HepG2 (cell line): ENCODE data around the gene GALNT17. TPM values are rescaled to one million over a fixed set of nuclear protein-coding genes. Genes with fewer than 3 reads are reported as not detected.

Experiments
- ATAC-seq: fragments of 200-7000 bp; cut with Tn5 transposase; 3 replicates; pipeline ENCODE4 v1.9.1; 2020; ENCODE audit warnings: mild to moderate bottlenecking, moderate library complexity
- BruUV-seq: library from RNA; stranded (reverse); fragments of 400-500 nt; replicated peaks from 2 replicates; lab custom pipeline; 2021; lab: Mats Ljungman, UMichigan
- CTCF ChIA-PET: fragments of 300-600 bp; formaldehyde crosslinking; extraction: SDS; loops from one replicate; lab custom pipeline; 2021; ENCODE audit warnings: low total read pairs, inconsistent platforms, low intra/inter-chr PET ratio; lab: Yijun Ruan, JAX
- POLR2A ChIA-PET: fragments of 350-600 bp; sonication (Branson Sonifier 250); formaldehyde crosslinking; loops from one replicate; lab custom pipeline; 2020; ENCODE audit warnings: antibody characterized with exemption, inconsistent platforms; lab: Yijun Ruan, JAX
- DNase-seq: peaks from one replicate; pipeline ENCODE4 v3.0.0-alpha.2; 2015; ENCODE audit warnings: low spot score
- FAIRE-seq: peaks from 3 replicates; lab custom pipeline; 2011; peaks lifted over from hg19 to GRCh38; lab: Jason Lieb, UNC
- H2AFZ ChIP-seq: one replicate; pipeline ENCODE4 v1.6.1; 2011; ENCODE audit warnings: low read length, inconsistent platforms
- H3K27ac ChIP-seq: fragments of 300-600 bp; 3 replicates; pipeline ENCODE4 v1.8.0; 2011; ENCODE audit warnings: mixed run types, mild to moderate bottlenecking, mixed read lengths, low read length, inconsistent platforms; ENCODE audit not compliant: insufficient read depth; ENCODE audit errors: extremely low read length
- H3K27me3 ChIP-seq, 2 experiments: fragments of 200-600 bp in 1 of 2; 2 replicates in 1 of 2; 3 replicates in 1 of 2; pipeline versions ENCODE4 v1.6.0 to v1.8.0; 2011; ENCODE audit warnings: low read length in 2 of 2, mild to moderate bottlenecking in 2 of 2, moderate library complexity in 2 of 2, inconsistent platforms in 1 of 2; ENCODE audit not compliant: insufficient read depth in 2 of 2, control insufficient read depth in 1 of 2
- H3K36me3 ChIP-seq, 2 experiments: fragments of 200-600 bp in 1 of 2; replicated peaks in 1 of 2; 2 replicates in 1 of 2; 3 replicates in 1 of 2; pipeline versions ENCODE4 v1.5.1 to v1.8.0; 2011; ENCODE audit warnings: low read length in 2 of 2, inconsistent platforms in 1 of 2; ENCODE audit not compliant: insufficient read depth in 2 of 2, control insufficient read depth in 1 of 2
- H3K4me1 ChIP-seq: 2 replicates; pipeline ENCODE4 v1.5.1; 2012; ENCODE audit warnings: low read length, inconsistent platforms; ENCODE audit not compliant: insufficient read depth
- H3K4me2 ChIP-seq: 2 replicates; pipeline ENCODE4 v1.6.0; 2011; ENCODE audit warnings: low read depth, low read length, inconsistent platforms
- H3K4me3 ChIP-seq, 3 experiments: fragments of 200-600 bp in 1 of 3; sonication (generic), shearing (Covaris generic) in 1 of 3; replicated peaks in 1 of 3; 2 replicates each; pipeline ENCODE4 v1.5.1; 2011 to 2016; ENCODE audit warnings: low read length in 3 of 3, inconsistent platforms in 2 of 3, low read depth in 2 of 3, mild to moderate bottlenecking in 2 of 3, control low read depth in 1 of 3, mixed read lengths in 1 of 3; ENCODE audit not compliant: insufficient read depth in 1 of 3
- H3K79me2 ChIP-seq: one replicate; pipeline ENCODE4 v1.6.1; 2011; ENCODE audit warnings: low read length, inconsistent platforms; ENCODE audit not compliant: insufficient read depth
- H3K9ac ChIP-seq: 2 replicates; pipeline ENCODE4 v1.6.0; 2011; ENCODE audit warnings: mild to moderate bottlenecking, low read depth, low read length, inconsistent platforms; ENCODE audit not compliant: insufficient read depth
- H3K9me3 ChIP-seq: 2 replicates; pipeline ENCODE4 v1.5.1; 2012; ENCODE audit warnings: mild to moderate bottlenecking, low read length
- H4K20me1 ChIP-seq: 2 replicates; pipeline ENCODE4 v1.6.0; 2011; ENCODE audit warnings: inconsistent platforms, mild to moderate bottlenecking, low read length, moderate library complexity; ENCODE audit not compliant: insufficient read depth
- ATF1 ChIP-seq: IDR thresholded peaks from 2 replicates; pipeline ENCODE4 v1.6.1; 2016; ENCODE audit warnings: mild to moderate bottlenecking, control low read depth
- BRCA1 ChIP-seq: sonication (generic); formaldehyde crosslinking; IDR thresholded peaks from 2 replicates; pipeline ENCODE4 v1.4.0; 2020; ENCODE audit warnings: missing genetic modification reagents
- HIC2 ChIP-seq: sonication (generic); formaldehyde crosslinking; IDR thresholded peaks from 2 replicates; pipeline ENCODE4 v1.9.0; 2022; ENCODE audit warnings: low read depth, missing genetic modification reagents
- HOXA9 ChIP-seq: sonication (generic); formaldehyde crosslinking; IDR thresholded peaks from 2 replicates; pipeline ENCODE4 v1.8.1; 2022; ENCODE audit warnings: missing genetic modification reagents, mild to moderate bottlenecking, moderate library complexity, borderline replicate concordance
- IKZF4 ChIP-seq: sonication (generic); formaldehyde crosslinking; IDR thresholded peaks from 2 replicates; pipeline ENCODE4 v1.5.1; 2020; ENCODE audit warnings: borderline replicate concordance, mild to moderate bottlenecking, low read depth, missing genetic modification reagents; ENCODE audit errors: not compliant biosample characterization
- SMAD3 ChIP-seq: sonication (generic); formaldehyde crosslinking; IDR thresholded peaks from 2 replicates; pipeline ENCODE4 v1.4.0; 2020; ENCODE audit warnings: missing genetic modification reagents
- ZNF552 ChIP-seq: sonication (generic); formaldehyde crosslinking; IDR thresholded peaks from 2 replicates; pipeline ENCODE4 v1.9.0; 2022; ENCODE audit warnings: missing genetic modification reagents, mild to moderate bottlenecking, borderline replicate concordance
- WGBS: methylation state at CpG from one replicate; pipeline ENCODE4 v1.1.6; 2017; ENCODE audit warnings: low lambda C conversion rate; 5-methylcytosine and 5-hydroxymethylcytosine counted together
- in situ Hi-C: cut with HindIII; loops from 2 replicates; pipeline ENCODE4 v1.10.0; 2017; ENCODE audit warnings: low pct_unique_long_range_greater_than_20kb; ENCODE audit not compliant: extremely low pct_ligation_motif_present
- intact Hi-C: fragments of 100-400 bp; cut with micrococcal nuclease; formaldehyde crosslinking; loops from one replicate; pipeline ENCODE4 v1.10.0; 2022; ENCODE audit not compliant: unreplicated experiment
- polyA plus RNA-seq, 8 experiments: library from polyadenylated mRNA; depleted of rRNA in 3 of 8; stranded (reverse) in 7 of 8; unstranded in 1 of 8; fragments of >200 nt; fragmentation: Illumina TruSeq in 4 of 8; extraction: Trizol in 4 of 8; gene quantifications; 2 replicates each; pipeline versions ENCODE4 v1.2.1 to v1.2.3, GENCODE V29; 2011 to 2016; ENCODE audit warnings: low read depth in 4 of 8, missing spikeins in 1 of 8, mixed read lengths in 1 of 8; ENCODE audit not compliant: insufficient read depth in 1 of 8
- total RNA-seq, 5 experiments: library from RNA; depleted of rRNA; stranded (reverse); fragments of >200 nt; fragmentation: Illumina TruSeq; extraction: Trizol; gene quantifications; 2 replicates each; pipeline ENCODE4 v1.2.3, GENCODE V29; 2016; ENCODE audit warnings: low read depth in 1 of 5

GALNT17 gene
- total and polyA plus RNA-seq, 2 of the 13 experiments (the other 11 are each of a cell fraction or from before 2014, with no cell fraction given): not detected

DNA sequence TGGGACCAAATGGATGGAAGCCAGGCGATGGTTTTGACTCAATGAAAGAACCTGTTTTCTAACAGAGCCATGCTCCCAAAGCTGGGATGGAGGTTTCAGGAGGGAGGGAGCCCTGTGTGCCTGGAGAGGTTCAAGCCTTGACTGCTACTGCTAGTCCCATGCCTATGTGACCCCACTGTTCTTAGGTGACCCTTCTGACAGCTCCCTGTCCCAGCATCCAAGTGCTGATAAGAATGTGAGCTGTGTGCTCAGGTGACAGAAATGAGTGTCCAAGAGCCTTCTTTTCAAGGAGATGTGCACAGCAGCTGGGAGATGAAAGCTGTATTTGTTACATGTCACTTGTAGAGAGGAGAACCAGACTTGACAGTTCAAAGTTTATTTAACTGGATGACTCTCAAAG, 595.4 kb downstream of the GALNT17 start:
- POLR2A ChIA-PET: no interaction called here
- no peak overlapping the region for H3K9ac ChIP-seq
- H3K36me3 ChIP-seq: no peaks in the 10 kb centered on the region
- TF ChIP-seq BRCA1 (CRISPR knock-in tag) (no peak), HIC2 (no peak), HOXA9 (CRISPR knock-in tag) (no peak), ATF1 (CRISPR knock-in tag) (no peak), IKZF4 (CRISPR knock-in tag) (no peak), SMAD3 (no peak)
- TF ChIP-seq, all 625 proteins: peak for 0
- WGBS: 0% methylated on average over 1 of the region's 1 CpG
- Histone ChIP-seq H3K27ac (no peak overlapping the region), H3K27me3 (no peaks in the 10 kb centered on the region), H3K4me1 (no peaks in the 10 kb centered on the region), H3K4me3 (no peak overlapping the region), H4K20me1 (no peaks in the 10 kb centered on the region), H2AFZ (no peak overlapping the region), H3K9me3 (no peaks in the 10 kb centered on the region), H3K4me2 (no peak overlapping the region), H3K79me2 (no peaks in the 10 kb centered on the region)
- in situ Hi-C loops (no loop called here), intact Hi-C loops (no loop called here)
- no peak for FAIRE-seq
- ATAC-seq: no peak
- no TSS peak for BruUV-seq
- CTCF ChIA-PET: no interaction called here
- DNase-seq: no peak

DNA sequence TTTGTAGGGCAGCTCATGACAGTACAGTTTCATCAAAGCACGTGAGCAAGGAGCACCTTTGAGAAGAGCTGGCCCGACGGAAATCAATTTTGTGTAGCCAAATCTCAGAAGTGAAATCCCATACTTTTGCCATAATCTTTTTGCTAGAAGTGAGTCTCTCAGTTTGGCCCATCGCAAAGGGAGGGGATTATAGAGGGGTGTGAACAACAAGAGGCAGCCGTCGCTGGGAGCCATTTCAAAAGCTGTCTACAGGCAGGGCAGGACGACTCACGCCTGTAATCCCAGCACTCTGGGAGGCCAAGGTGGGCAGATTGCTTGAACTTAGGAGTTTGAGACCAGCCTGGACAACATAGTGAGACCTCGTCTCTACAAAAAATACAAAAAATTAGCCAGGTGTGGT, 599.8 kb downstream of the GALNT17 start:
- intact Hi-C loops (loop anchor here (2.0 kb wide), 1 partner anchor 903 kb away; no protein-coding TSS in a partner anchor), in situ Hi-C loops (no loop called here)
- no peak overlapping the region for H3K27ac ChIP-seq
- WGBS: 24% methylated on average over 4 of the region's 9 CpGs
- ATAC-seq: no peak
- H3K27me3 ChIP-seq: no peaks in the 10 kb centered on the region
- no peak overlapping the region for H3K9ac ChIP-seq
- no peaks in the 10 kb centered on the region for H3K79me2 ChIP-seq
- H3K9me3 ChIP-seq: no peaks in the 10 kb centered on the region
- no peak overlapping the region for H2AFZ ChIP-seq
- H3K4me2 ChIP-seq: no peak overlapping the region
- H3K36me3 ChIP-seq: no peaks in the 10 kb centered on the region
- no peak for FAIRE-seq
- POLR2A ChIA-PET: no interaction called here
- no peak for TF ChIP-seq ZNF552 (CRISPR knock-in tag)
- TF ChIP-seq, all 625 proteins: peak for 0
- Histone ChIP-seq H3K4me1 (no peaks in the 10 kb centered on the region), H3K4me3 (no peak overlapping the region), H4K20me1 (no peaks in the 10 kb centered on the region)
- CTCF ChIA-PET: interaction anchor here (1.1 to 1.8 kb wide), 2 partner anchors 875 to 919 kb away, joined by 3 read pairs; no protein-coding TSS in a partner anchor
- no peak for DNase-seq
- no TSS peak for BruUV-seq
